GM21447 (cell line): ENCODE data around the gene SWSAP1.

Experiments
- ATAC-seq: cut with Tn5 transposase; IDR thresholded peaks from one replicate; pipeline ENCODE4 v1.9.1; 2021; ENCODE audit not compliant: unreplicated experiment

Gene SWSAP1

GRCh38 chr19:11408591-11408990, 34.1 kb downstream of the SWSAP1 start:
- ATAC-seq: no peak

GRCh38 chr19:11410682-11411081, 36.2 kb downstream of the SWSAP1 start:
- no peak for ATAC-seq

GRCh38 chr19:11414544-11414943, 40.1 kb downstream of the SWSAP1 start:
- no peak for ATAC-seq

GRCh38 chr19:11416346-11417052, 42.0 kb downstream of the SWSAP1 start:
- ATAC-seq: no peak

- no peak for ATAC-seq
Observed at GRCh38 chr19:11418094-11418548, 43.7 kb downstream of the SWSAP1 start.

- no peak for ATAC-seq
Observed at GRCh38 chr19:11418549-11419506, 44.4 kb downstream of the SWSAP1 start, which contains the start of gene RGL3. Gene RGL3 (minus strand): TSS chr19:11419314. CDS start chr19:11419278, 36 bp downstream.

- ATAC-seq: no peak
Observed at GRCh38 chr19:11420429-11421370, 46.2 kb downstream of the SWSAP1 start.

- peak; percentile 52 for ATAC-seq
Observed at GRCh38 chr19:11421371-11422098, 47.1 kb downstream of the SWSAP1 start.

- peak; percentile 69 for ATAC-seq
Observed at GRCh38 chr19:11422163-11423065, 47.9 kb downstream of the SWSAP1 start.

GRCh38 chr19:11423164-11423790, 48.8 kb downstream of the SWSAP1 start:
- ATAC-seq: no peak

GRCh38 chr19:11423791-11424181, 49.3 kb downstream of the SWSAP1 start:
- ATAC-seq: no peak
